IPS-15b (cell line): ENCODE data around the gene EGFLAM.
"Not testable (repeated sequence)": the region's sequence is repeated elsewhere in the genome, so short reads cannot be mapped to it uniquely, and the experiment has no call there.

ENCODE experiments used
- H3K27me3 ChIP-seq: one replicate; pipeline ENCODE4 v1.6.1; 2013; ENCODE audit warnings: low read length; ENCODE audit not compliant: control insufficient read depth, insufficient read depth
- H3K36me3 ChIP-seq: one replicate; pipeline ENCODE4 v1.6.1; 2013; ENCODE audit warnings: low read length; ENCODE audit not compliant: control insufficient read depth, insufficient read depth
- H3K4me1 ChIP-seq: one replicate; pipeline ENCODE4 v1.6.1; 2013; ENCODE audit warnings: mild to moderate bottlenecking, low read length; ENCODE audit not compliant: control insufficient read depth, insufficient read depth
- H3K4me3 ChIP-seq: one replicate; pipeline ENCODE4 v1.5.1; 2013; ENCODE audit warnings: low read depth, low read length
- H3K9ac ChIP-seq: one replicate; pipeline ENCODE4 v1.6.1; 2013; ENCODE audit warnings: low read depth, mild to moderate bottlenecking, low read length
- H3K9me3 ChIP-seq: one replicate; pipeline ENCODE4 v1.6.1; 2013; ENCODE audit warnings: mild to moderate bottlenecking, low read length; ENCODE audit not compliant: control insufficient read depth, insufficient read depth

EGFLAM gene

GRCh38 chr5:38410304-38410990, 152.1 kb downstream of the EGFLAM start:
- Histone ChIP-seq H3K4me3 (no peak overlapping the region), H3K4me1 (no peaks in the 10 kb centered on the region), H3K9ac (no peak overlapping the region), H3K27me3 (no peaks in the 10 kb centered on the region), H3K36me3 (no peaks in the 10 kb centered on the region), H3K9me3 (no peaks in the 10 kb centered on the region)

DNA sequence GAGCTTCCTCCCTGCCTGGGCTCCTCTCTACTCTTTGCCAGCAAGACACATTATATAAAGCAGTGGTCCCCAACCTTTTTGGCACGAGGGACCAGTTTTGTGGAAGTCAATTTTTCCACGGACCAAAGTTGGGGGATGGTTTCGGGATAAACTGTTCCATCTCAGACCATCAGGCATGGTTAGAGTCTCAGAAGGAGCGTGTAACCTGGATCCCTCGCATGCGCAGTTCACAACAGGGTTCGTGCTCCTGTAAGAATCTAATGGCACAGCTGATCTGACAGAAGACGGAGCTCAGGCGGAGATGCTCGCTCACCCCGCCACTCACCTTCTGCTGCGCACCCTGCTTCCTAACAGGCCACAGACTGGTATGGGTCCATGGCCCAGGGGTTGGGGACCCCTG, 155.3 kb downstream of the EGFLAM start:
- Histone ChIP-seq H3K9ac (no peak overlapping the region), H3K27me3 (no peaks in the 10 kb centered on the region), H3K4me3 (no peak overlapping the region), H3K36me3 (no peaks in the 10 kb centered on the region), H3K4me1 (peaks cover 4% of the 10 kb centered on the region), H3K9me3 (no peaks in the 10 kb centered on the region)

- Histone ChIP-seq H3K9me3 (no peaks in the 10 kb centered on the region), H3K4me1 (peaks cover 4% of the 10 kb centered on the region), H3K36me3 (no peaks in the 10 kb centered on the region), H3K4me3 (no peak overlapping the region), H3K27me3 (no peaks in the 10 kb centered on the region), H3K9ac (no peak overlapping the region)
These were observed 156.0 kb downstream of the EGFLAM start for GRCh38 chr5:38414348-38414747.

DNA sequence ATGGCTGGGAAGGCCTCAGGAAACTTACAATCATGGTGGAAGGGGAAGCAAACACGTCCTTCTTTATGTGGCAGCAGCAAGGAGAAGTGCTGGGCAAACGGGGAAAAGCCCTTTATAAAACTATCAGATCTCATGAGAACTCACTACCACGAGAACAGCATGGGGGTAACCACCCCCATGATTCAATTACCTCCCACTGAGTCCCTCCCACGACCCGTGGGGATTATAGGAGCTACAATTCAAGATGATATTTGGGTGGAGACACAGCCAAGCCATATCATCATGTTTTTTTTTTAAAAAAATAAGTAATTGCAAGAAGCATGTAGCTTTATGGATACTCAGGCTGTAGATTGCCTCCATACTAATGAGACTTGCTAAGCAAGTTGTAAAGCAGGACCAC, 157.4 kb downstream of the EGFLAM start:
- not testable (repeated sequence) for H3K4me3 ChIP-seq, H3K9ac ChIP-seq, H3K9me3 ChIP-seq, H3K36me3 ChIP-seq, H3K4me1 ChIP-seq, H3K27me3 ChIP-seq

DNA sequence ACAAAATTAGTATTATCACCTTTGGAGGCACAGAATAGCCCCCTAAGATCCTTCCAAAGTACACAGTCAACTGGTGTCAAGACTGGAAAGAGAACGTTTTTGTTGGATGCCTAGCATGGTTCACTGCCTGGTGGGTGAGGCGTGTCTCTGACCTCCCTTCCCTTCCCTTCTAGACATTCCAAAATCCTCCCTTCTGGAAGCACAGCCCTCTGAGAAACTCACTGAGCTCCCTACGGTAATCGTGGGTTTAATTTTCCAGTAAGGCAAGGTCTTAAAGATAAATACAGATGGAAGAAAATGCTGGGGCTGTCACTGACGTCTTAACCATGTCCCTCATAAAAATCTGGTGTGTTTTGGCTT, 159.3 kb downstream of the EGFLAM start:
- Histone ChIP-seq H3K4me1 (peaks cover 4% of the 10 kb centered on the region), H3K9ac (no peak overlapping the region), H3K9me3 (no peaks in the 10 kb centered on the region), H3K36me3 (no peaks in the 10 kb centered on the region), H3K4me3 (no peak overlapping the region), H3K27me3 (no peaks in the 10 kb centered on the region)

GRCh38 chr5:38420246-38420645, 161.9 kb downstream of the EGFLAM start:
- no peak overlapping the region for H3K9ac ChIP-seq
- H3K9me3 ChIP-seq, result no peaks in the 10 kb centered on the region
- H3K4me3 ChIP-seq, result no peak overlapping the region
- no peaks in the 10 kb centered on the region for H3K27me3 ChIP-seq
- H3K36me3 ChIP-seq, result no peaks in the 10 kb centered on the region
- peaks cover 4% of the 10 kb centered on the region for H3K4me1 ChIP-seq

GRCh38 chr5:38420691-38421390, 162.5 kb downstream of the EGFLAM start:
- Histone ChIP-seq H3K36me3 (no peaks in the 10 kb centered on the region), H3K4me1 (peaks cover 4% of the 10 kb centered on the region), H3K4me3 (no peak overlapping the region), H3K9ac (no peak overlapping the region), H3K9me3 (no peaks in the 10 kb centered on the region), H3K27me3 (no peaks in the 10 kb centered on the region)

DNA sequence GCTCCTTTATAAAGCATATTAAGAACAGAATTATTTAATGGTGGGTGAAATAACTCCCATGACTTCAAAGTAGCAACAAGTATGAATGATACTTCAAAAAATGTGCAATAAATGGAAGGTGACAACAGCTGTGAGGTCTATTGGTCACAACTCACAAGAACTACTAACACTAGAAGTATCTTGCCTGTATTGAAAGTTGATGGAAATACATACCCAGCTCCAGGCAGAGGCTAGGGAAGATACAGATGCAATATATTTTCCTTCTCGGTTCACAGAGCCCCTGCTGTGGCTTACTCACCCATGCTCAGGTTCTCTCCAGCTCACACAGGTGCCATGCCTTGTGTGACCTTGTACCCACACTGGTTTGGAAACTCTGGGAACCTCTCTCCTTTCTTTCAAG, 164.3 kb downstream of the EGFLAM start:
- Histone ChIP-seq H3K36me3 (no peaks in the 10 kb centered on the region), H3K9me3 (no peaks in the 10 kb centered on the region), H3K4me1 (no peaks in the 10 kb centered on the region), H3K9ac (no peak overlapping the region), H3K4me3 (no peak overlapping the region), H3K27me3 (no peaks in the 10 kb centered on the region)

DNA sequence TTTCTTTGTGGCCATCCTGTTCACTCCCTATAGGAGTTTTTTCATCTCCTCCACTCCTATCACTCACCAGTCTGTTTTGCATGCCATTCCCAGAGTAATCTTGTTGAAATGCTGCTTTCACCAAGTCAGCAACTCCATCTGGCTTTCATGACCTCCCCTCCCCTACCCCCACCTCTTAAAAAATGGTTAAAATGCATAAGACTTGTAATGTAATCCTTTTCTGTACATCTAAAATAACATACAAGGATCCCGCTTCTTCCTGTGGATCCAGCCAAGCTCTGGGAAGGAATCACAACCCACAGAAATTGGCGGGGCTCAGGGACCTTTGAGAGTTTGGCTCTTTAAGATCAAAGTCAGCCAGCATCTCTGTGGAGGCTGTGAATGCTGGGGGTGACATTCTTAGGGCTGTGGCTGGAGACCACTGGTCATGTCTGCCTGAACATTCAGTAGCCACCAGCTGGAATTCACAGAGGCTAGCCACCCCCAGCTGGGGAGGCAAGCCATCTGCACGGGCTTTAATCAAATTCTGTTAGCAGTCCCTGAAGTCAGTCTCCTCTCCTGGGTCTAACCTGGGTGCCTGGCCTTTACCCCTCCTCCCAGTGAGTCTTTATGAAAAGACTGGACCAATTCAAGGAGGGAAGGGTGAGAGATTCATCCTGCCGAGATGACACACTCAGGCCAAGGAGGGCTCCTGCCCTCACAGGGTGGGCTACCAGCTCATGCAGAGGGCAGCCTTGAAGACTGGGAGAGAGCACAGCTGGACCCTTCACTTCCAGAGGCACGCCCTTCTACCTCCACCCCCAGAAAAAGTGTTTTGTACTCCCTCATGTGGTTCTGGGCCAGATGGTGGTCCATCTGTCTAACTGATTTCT, 165.2 kb downstream of the EGFLAM start:
- H3K27me3 ChIP-seq, result no peaks in the 10 kb centered on the region
- no peak overlapping the region for H3K4me3 ChIP-seq
- no peaks in the 10 kb centered on the region for H3K36me3 ChIP-seq
- no peak overlapping the region for H3K9ac ChIP-seq
- no peaks in the 10 kb centered on the region for H3K9me3 ChIP-seq
- no peaks in the 10 kb centered on the region for H3K4me1 ChIP-seq

- Histone ChIP-seq H3K4me3 (no peak overlapping the region), H3K4me1 (no peaks in the 10 kb centered on the region), H3K27me3 (no peaks in the 10 kb centered on the region), H3K36me3 (no peaks in the 10 kb centered on the region), H3K9me3 (no peaks in the 10 kb centered on the region), H3K9ac (no peak overlapping the region)
These were observed 166.0 kb downstream of the EGFLAM start for GRCh38 chr5:38424148-38425060.

- no peaks in the 10 kb centered on the region for H3K27me3 ChIP-seq
- no peaks in the 10 kb centered on the region for H3K36me3 ChIP-seq
- no peaks in the 10 kb centered on the region for H3K4me1 ChIP-seq
- H3K9ac ChIP-seq, result no peak overlapping the region
- H3K9me3 ChIP-seq, result no peaks in the 10 kb centered on the region
- no peak overlapping the region for H3K4me3 ChIP-seq
These were observed 168.1 kb downstream of the EGFLAM start for GRCh38 chr5:38426490-38426889.
